GM21390 (cell line): ENCODE data around the gene CNTNAP3B.
"Not testable (repeated sequence)": the region's sequence is repeated elsewhere in the genome, so short reads cannot be mapped to it uniquely, and the experiment has no call there.

Experiments used
- ATAC-seq: cut with Tn5 transposase; IDR thresholded peaks from one replicate; pipeline ENCODE4 v1.9.1; 2021; ENCODE audit not compliant: unreplicated experiment

Gene CNTNAP3B

GRCh38 chr9:42129073-42129729 is at the start of gene CNTNAP3B:
Gene CNTNAP3B, minus strand, starts transcription at chr9:42129426. Its CDS starts 332 bp downstream, at chr9:42129094.
- not testable (repeated sequence) for ATAC-seq

DNA sequence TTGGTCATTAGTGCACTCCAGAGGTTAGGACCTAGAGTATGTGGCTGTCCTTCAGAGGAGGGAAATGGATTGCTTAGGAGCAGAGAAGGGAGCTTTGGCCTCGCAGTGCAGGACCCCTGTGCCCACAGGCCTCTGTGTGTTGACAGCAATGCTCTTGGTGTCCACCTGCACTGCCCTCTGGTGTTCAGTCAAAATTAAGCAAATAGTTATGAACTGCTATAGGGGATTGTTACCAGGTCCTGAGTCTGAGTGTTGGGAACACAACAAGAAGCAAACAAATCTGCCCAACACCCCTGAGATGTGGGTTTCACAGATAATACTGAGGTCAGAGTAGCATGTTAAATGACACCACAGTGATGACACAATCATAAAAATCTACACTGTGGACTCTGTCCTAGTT is 31.1 kb upstream of the CNTNAP3B start:
- ATAC-seq, result not testable (repeated sequence)

DNA sequence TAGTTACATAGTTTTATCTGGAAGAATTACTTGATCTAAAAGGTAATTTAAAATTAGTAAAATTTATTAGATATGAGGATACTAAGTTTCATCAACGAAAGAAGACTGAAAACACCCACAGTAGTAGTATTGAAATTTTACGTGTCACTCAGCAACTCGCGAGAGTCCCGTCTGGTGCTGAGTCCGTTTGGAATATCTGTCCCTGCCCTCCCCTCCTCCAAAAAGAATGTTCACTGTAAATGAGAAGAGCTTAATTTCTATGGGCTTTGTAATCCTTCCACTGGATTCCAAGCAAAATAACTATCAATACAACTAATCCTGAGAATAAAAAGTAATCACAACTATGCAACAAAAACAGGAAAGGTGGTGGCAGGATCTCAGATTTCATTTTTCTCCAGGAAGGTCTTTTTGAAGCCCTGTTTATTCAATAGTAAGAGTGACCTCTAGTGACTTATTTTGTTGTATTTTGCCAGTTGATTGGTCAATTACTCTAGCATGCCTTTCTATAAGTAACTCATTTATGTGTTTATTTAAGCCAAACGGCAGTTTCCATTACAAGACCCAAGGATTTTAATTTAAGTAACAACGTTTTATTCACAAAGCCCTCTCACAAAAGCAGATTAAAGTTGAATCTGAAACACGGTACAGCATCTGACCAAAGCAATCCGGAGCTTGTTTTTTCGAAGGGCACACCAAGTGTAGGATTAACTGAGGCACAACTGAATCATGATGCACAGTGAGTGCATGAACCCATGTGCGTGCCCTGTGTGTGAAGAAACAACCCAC is 2.0 kb downstream of the CNTNAP3B start:
- not testable (repeated sequence) for ATAC-seq

GRCh38 chr9:42121007-42121406 is 8.2 kb downstream of the CNTNAP3B start:
- ATAC-seq, result not testable (repeated sequence)

- not testable (repeated sequence) for ATAC-seq
Measured at GRCh38 chr9:42095929-42096328, 33.3 kb downstream of the CNTNAP3B start.

DNA sequence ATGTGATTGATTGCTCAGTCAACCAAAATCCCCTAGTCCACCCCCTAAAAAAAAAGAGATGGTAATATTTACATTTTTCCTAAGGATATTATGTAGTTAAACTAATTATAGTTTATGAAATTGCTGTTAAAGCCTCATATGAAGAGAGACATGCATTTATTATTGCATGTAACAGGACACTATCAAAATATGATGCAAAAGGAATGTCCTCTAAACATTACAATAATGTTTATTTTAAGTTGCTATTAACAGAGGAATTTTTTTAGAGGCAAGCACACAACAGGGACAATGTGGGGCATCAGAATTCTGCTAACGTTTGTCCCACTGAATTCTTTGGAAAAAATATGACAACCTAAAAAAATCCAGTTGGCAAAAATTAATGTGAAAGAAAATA is 44.7 kb downstream of the CNTNAP3B start:
- ATAC-seq, result not testable (repeated sequence)

GRCh38 chr9:42083877-42084558 is 45.2 kb downstream of the CNTNAP3B start:
- not testable (repeated sequence) for ATAC-seq

DNA sequence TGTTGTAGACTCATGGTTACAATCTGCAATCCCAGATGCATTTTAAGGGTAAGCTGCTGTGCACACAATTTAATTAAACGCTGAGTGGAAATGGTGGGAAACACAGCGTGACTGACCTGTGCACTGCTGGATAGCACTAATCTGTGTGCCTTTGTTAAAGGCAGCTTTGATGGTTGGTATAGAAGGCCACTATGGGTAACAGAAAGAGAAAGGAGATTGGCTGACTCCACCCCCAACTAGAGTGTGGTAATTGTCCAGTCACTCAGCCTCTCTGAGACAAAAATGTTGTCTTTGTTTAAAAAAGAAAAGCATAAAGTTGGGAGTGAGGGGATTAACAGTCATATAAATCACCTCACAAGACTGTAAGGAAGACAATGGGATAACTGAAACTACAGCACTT is 48.9 kb downstream of the CNTNAP3B start:
- ATAC-seq, result not testable (repeated sequence)

DNA sequence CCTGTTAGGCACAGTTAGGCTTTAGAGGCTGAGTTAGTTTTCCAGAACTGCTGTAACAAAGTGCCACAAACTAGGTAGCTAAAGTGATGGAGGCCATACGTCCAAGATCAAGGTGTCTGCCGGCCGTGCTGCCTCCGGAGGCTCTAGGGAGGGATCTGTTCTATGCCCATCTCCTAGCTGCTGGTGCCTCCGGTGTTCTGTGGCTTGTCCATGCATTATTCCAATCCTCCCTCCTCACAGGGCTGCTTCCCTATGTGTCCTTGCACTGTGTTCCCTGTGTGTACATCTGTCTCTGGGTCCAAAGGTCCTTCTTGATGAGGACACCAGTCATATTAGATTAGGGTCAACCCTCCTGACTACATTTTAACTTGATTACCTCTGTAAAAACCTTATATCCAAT is 54.4 kb downstream of the CNTNAP3B start:
- not testable (repeated sequence) for ATAC-seq

DNA sequence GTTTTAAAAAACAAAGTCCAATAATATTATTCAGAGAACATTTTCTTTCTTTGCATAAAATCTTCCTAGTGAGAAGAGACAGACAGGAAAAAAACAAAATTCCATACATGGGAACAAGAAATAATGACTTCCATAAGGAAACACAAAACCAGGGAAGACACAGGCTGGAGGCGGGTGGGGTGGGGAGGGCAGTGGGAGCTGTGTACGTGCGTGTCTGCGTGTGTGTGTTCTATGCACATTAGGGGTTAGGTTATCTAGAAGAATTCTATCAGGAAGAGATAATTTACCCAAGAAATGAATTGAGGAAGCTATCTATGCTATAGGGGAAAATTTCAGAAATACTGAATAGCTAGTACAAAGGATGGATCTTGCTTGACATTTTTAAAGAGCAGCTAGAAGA is 58.2 kb downstream of the CNTNAP3B start:
- ATAC-seq, result not testable (repeated sequence)

- ATAC-seq, result not testable (repeated sequence)
Measured at GRCh38 chr9:42070035-42070799, 59.0 kb downstream of the CNTNAP3B start.

DNA sequence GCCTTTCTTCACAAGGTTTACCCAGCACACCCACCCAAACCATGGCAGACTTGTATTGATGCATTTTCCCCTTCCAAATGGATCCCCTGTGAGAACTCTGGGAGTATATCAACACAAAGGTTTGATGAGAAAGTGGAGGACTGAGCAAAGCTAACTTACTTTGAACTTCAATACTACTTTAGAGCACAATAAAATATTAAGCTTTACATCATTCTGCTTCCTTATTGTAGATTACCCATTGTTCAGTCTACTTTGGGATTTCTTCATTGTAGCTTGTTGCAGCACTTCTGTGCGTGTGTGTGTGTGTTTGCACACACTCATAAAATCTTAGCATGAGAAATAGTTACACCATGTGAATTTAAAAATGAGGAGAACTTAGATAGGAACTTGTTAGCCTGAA is 75.4 kb downstream of the CNTNAP3B start:
- ATAC-seq, result not testable (repeated sequence)

DNA sequence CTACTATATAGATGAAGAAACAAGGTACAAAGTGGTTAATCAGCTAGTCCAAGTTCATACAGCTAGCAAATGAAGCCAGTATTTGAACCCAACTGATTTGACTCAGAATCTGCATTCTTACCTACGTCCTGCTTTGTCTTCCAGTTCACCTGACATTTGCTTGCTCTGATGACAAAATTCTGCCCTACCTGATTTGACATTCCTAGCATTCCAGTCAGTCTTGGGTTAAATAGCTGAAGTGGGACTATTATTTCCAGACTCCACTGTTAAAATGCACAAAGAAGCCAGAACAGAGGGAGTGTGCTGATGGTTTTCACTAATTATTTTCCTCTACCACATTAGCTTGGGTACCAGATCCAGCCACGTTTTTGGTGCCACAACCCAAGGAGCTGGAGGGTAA is 78.5 kb downstream of the CNTNAP3B start:
- not testable (repeated sequence) for ATAC-seq

GRCh38 chr9:42044422-42045010 is 84.7 kb downstream of the CNTNAP3B start:
- ATAC-seq, result not testable (repeated sequence)

- ATAC-seq, result not testable (repeated sequence)
Measured at GRCh38 chr9:42033541-42033940, 95.7 kb downstream of the CNTNAP3B start.

- ATAC-seq, result not testable (repeated sequence)
Measured at GRCh38 chr9:42020639-42021038, 108.6 kb downstream of the CNTNAP3B start.

DNA sequence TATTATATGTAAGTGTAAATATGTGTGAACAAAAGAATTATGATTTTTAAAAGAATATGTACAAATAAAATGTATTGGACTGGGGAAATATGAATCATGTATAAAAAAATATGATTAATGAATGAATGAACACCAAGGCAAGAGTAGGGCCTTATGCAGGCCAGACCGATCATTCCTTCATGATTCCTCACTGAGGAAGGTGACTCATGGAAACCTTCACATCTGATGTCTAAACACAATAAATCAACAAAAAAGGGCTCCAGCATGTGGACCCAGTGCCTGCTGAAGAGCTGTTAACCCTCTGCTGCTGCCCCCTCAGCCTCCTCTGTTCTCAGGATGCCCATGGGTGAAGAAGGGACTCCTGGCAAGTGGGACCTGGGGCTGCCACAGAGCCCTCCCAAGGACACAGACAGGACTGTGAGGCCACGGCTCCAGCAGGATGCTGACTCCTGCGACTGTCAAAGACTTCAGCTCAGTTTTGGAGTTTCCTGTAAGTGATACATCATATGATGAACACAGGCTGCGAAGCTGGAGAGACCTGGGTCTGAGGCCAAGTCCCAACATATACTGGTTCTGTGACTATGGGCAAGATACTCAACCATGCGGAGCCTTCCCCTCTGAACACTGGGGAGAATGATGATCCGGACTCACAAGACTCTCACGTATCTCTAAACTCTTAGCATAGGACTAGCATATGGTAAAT is 110.9 kb downstream of the CNTNAP3B start:
- not testable (repeated sequence) for ATAC-seq

- not testable (repeated sequence) for ATAC-seq
Measured at GRCh38 chr9:42014317-42014716, 114.9 kb downstream of the CNTNAP3B start.

DNA sequence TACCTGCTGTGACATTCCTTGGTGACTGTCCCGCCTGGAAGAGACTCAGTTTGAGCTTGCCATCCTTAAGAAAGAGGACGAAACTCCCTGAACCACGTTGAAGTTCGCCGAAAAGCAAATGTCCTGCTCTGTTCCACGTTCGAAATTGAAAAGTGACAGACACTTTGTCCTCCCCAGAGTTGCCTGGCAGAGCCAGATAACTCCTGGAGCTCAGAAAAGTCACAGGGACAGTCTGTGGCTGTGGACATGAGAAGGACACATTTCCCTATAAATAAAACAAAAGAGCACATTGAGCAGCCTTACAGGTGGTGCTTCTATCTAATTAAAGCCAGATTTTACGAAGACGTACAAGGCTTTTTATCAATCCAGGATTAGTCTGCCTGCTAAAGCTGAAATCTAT is 137.6 kb downstream of the CNTNAP3B start:
- ATAC-seq, result not testable (repeated sequence)

GRCh38 chr9:41980271-41980670 is 149.0 kb downstream of the CNTNAP3B start:
- not testable (repeated sequence) for ATAC-seq
